Gastrocnemius medialis (tissue), 4 donors: ENCODE results near the gene PCDHA2. TPM values are rescaled to one million over a fixed set of nuclear protein-coding genes. Genes with fewer than 3 reads are reported as not detected.
"Not testable (repeated sequence)": the region's sequence is repeated elsewhere in the genome, so short reads cannot be mapped to it uniquely, and the experiment has no call there.

Source experiments
- ATAC-seq, 2 donors: fragments of 150-250 bp; one replicate each; pipeline ENCODE4 v1.9.1; 2016
- DNase-seq, 2 donors: peaks; one replicate each; pipeline ENCODE4 v3.0.0-alpha.2; 2019
- H3K27ac ChIP-seq, 4 donors: fragments of 200-600 bp; sonication (generic); 1 replicate in 1 of 4; 2 replicates in 3 of 4; pipeline ENCODE4 v1.5.1; 2016 to 2018; ENCODE audit warnings: mild to moderate bottlenecking in 2 of 4, moderate library complexity in 1 of 4
- H3K27me3 ChIP-seq, 3 donors: fragments of 200-600 bp; sonication (generic) in 2 of 3; 1 replicate in 1 of 3; 2 replicates in 2 of 3; pipeline versions ENCODE4 v1.5.1 to v1.6.0; 2016 to 2019; ENCODE audit warnings: mild to moderate bottlenecking in 1 of 3, moderate library complexity in 1 of 3
- H3K36me3 ChIP-seq, 2 donors: fragments of 200-600 bp; sonication (generic) in 1 of 2; one replicate each; pipeline ENCODE4 v1.5.1; 2017 to 2018
- H3K4me1 ChIP-seq, 2 donors: fragments of 200-600 bp; sonication (generic) in 1 of 2; one replicate each; pipeline ENCODE4 v1.5.1; 2016 to 2017; ENCODE audit warnings: mild to moderate bottlenecking in 2 of 2
- H3K4me3 ChIP-seq, 4 donors: fragments of 200-600 bp; sonication (generic) in 3 of 4; 1 replicate in 1 of 4; 2 replicates in 3 of 4; pipeline ENCODE4 v1.5.1; 2016 to 2019; ENCODE audit warnings: mild to moderate bottlenecking in 2 of 4
- H3K9me3 ChIP-seq, 3 donors: fragments of 200-600 bp; sonication (generic) in 2 of 3; 1 replicate in 1 of 3; 2 replicates in 2 of 3; pipeline ENCODE4 v1.5.1; 2016 to 2019
- POLR2A ChIP-seq, 2 donors: fragments of 450-650 bp; IDR thresholded peaks; one replicate each; pipeline ENCODE4 v1.6.1; 2017; ENCODE audit warnings: antibody characterized with exemption in 2 of 2, mild to moderate bottlenecking in 2 of 2, moderate library complexity in 2 of 2
- in situ Hi-C, 4 donors: fragments of 200-750 bp; cut with MboI; loops; one replicate each; pipeline versions ENCODE4 v1.15.0 to v1.8.0; 2017; ENCODE audit warnings: low sequenced_read_pairs in 4 of 4
- intact Hi-C: fragments of 100-400 bp; cut with DNase I; formaldehyde crosslinking; loops from one replicate; pipeline ENCODE4 v1.15.1; 2023; ENCODE audit warnings: low total_unique reads
- total RNA-seq, 4 donors: library from RNA; depleted of rRNA; stranded (reverse); fragments of >200 nt; gene quantifications; one replicate each; pipeline versions ENCODE4 v1.1.0 to v1.2.3, GENCODE V29; 2016
- TF ChIP-seq, protein P1 (sequence below), 5 experiments: fragments of 450-650 bp in 3 of 5; fragments of 200-600 bp in 2 of 5; sonication (generic) in 2 of 5; IDR thresholded peaks in 4 of 5; conservative IDR thresholded peaks in 1 of 5; 1 replicate in 4 of 5; 2 replicates in 1 of 5; pipeline ENCODE4 v1.5.1; 2016 to 2019; ENCODE audit warnings: antibody characterized with exemption in 5 of 5, mild to moderate bottlenecking in 3 of 5, moderate library complexity in 3 of 5

PCDHA2 gene
- total RNA-seq, 4 donors from 2014 or later: 0.12 TPM; not detected in 3

DNA sequence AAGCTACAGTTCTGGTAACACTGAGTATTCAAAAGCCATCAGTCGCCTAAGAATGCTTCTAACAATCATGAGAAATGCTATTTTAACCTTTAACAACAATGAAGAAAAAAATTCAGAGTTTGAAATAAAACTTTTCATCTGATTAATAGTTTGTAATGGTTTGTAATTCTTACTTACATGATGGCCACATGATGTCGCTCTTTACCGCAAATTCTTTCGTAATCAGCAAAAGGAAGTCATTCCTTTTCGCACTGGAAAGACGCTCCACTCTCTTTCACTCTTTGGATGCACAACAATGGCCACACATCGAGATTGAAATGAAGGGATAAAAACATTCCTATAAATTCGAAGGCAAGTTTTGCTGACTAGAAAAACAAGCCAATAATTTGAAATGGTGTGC lies 39.3 kb downstream of the PCDHA2 start, which contains the start of gene PCDHA7:
PCDHA7 (plus strand) TSS at position 277 of the 400 bp plus-strand sequence; CDS start at position 392, 115 bp downstream.
- H3K9me3 ChIP-seq: no peaks in the 10 kb centered on the region
- intact Hi-C loops (no loop called here), in situ Hi-C loops (no loop called here)
- H3K4me3 ChIP-seq: peak within 1 kb of the TSS in 1 of 4 donors; percentile 28
- DNase-seq (no peak), ATAC-seq (no peak)
- H3K27ac ChIP-seq: no peak within 1 kb of the TSS
- no peaks in the 10 kb centered on the region for H3K36me3 ChIP-seq
- TF ChIP-seq, protein P1, sequence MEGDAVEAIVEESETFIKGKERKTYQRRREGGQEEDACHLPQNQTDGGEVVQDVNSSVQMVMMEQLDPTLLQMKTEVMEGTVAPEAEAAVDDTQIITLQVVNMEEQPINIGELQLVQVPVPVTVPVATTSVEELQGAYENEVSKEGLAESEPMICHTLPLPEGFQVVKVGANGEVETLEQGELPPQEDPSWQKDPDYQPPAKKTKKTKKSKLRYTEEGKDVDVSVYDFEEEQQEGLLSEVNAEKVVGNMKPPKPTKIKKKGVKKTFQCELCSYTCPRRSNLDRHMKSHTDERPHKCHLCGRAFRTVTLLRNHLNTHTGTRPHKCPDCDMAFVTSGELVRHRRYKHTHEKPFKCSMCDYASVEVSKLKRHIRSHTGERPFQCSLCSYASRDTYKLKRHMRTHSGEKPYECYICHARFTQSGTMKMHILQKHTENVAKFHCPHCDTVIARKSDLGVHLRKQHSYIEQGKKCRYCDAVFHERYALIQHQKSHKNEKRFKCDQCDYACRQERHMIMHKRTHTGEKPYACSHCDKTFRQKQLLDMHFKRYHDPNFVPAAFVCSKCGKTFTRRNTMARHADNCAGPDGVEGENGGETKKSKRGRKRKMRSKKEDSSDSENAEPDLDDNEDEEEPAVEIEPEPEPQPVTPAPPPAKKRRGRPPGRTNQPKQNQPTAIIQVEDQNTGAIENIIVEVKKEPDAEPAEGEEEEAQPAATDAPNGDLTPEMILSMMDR (IDR thresholded peaks at IDR 0.05 in 4 of 5, conservative IDR thresholded peaks at IDR 0.05 in 1 of 5): no peak
- TF ChIP-seq POLR2A (IDR thresholded peaks at IDR 0.05): no peak
- peaks cover 0 to 10% (median 7%) of the 10 kb centered on the region in 3 donors for H3K27me3 ChIP-seq
- no peaks in the 10 kb centered on the region for H3K4me1 ChIP-seq

DNA sequence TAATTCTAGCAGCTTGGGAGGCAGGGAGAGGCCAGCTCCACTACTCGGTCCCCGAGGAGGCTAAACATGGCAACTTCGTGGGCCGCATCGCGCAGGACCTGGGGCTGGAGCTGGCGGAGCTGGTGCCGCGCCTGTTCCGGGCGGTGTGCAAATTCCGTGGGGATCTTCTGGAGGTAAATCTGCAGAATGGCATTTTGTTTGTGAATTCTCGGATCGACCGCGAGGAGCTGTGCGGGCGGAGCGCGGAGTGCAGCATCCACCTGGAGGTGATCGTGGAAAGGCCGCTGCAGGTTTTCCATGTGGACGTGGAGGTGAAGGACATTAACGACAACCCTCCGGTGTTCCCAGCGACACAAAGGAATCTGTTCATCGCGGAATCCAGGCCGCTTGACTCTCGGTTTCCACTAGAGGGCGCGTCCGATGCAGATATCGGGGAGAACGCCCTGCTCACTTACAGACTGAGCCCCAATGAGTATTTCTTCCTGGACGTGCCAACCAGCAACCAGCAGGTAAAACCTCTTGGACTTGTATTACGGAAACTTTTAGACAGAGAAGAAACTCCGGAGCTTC lies 39.9 kb downstream of the PCDHA2 start:
- H3K4me1 ChIP-seq, in situ Hi-C loops, ATAC-seq, H3K36me3 ChIP-seq, DNase-seq, intact Hi-C loops, H3K27ac ChIP-seq, H3K9me3 ChIP-seq: not testable (repeated sequence)
- peaks cover 0 to 13% (median 11%) of the 10 kb centered on the region in 3 donors for H3K27me3 ChIP-seq
- H3K4me3 ChIP-seq: peak overlapping the region in 1 of 4 donors; percentile 28

GRCh38 chr5:140835622-140836510 lies 41.2 kb downstream of the PCDHA2 start:
- TF ChIP-seq, protein P1 (IDR thresholded peaks at IDR 0.05 in 4 of 5, conservative IDR thresholded peaks at IDR 0.05 in 1 of 5): no peak
- TF ChIP-seq POLR2A (IDR thresholded peaks at IDR 0.05): no peak
- Histone ChIP-seq H3K27me3 (peaks cover 0 to 13% (median 11%) of the 10 kb centered on the region in 3 donors), H3K36me3 (no peaks in the 10 kb centered on the region), H3K4me1 (no peaks in the 10 kb centered on the region), H3K27ac (no peak overlapping the region), H3K9me3 (peaks cover 0 to 8% (median 0%) of the 10 kb centered on the region in 3 donors), H3K4me3 (no peak overlapping the region)
- no peak for DNase-seq
- intact Hi-C loops (no loop called here), in situ Hi-C loops (no loop called here)
- ATAC-seq: no peak

- intact Hi-C loops: no loop called here
- Histone ChIP-seq H3K27ac (no peak within 1 kb of the TSS), H3K4me3 (no peak within 1 kb of the TSS), H3K4me1 (no peaks in the 10 kb centered on the region), H3K27me3 (peaks cover 0 to 6% (median 3%) of the 10 kb centered on the region in 3 donors), H3K9me3 (peaks cover 0 to 9% (median 0%) of the 10 kb centered on the region in 3 donors), H3K36me3 (no peaks in the 10 kb centered on the region)
- DNase-seq: no peak
- TF ChIP-seq POLR2A (IDR thresholded peaks at IDR 0.05): no peak
- TF ChIP-seq, protein P1 (IDR thresholded peaks at IDR 0.05 in 4 of 5, conservative IDR thresholded peaks at IDR 0.05 in 1 of 5): no peak
- in situ Hi-C loops: no loop called here
- no peak for ATAC-seq
Measured at GRCh38 chr5:140840978-140841962, 46.6 kb downstream of the PCDHA2 start, which contains the start of gene PCDHA8. PCDHA8 (plus strand) TSS chr5:140841187; CDS start chr5:140841322, 135 bp downstream.
